HUDEP-2 (cell line): ENCODE data around the gene C1orf115.
"Not testable (repeated sequence)": the region's sequence is repeated elsewhere in the genome, so short reads cannot be mapped to it uniquely, and the experiment has no call there.

Experiments used
- DNase-seq, 76 experiments: peaks; one replicate each; lab custom pipeline; 2025; ENCODE audit not compliant: unreplicated experiment in 76 of 76; lab: John Stamatoyannopoulos, UW

Gene C1orf115

DNA sequence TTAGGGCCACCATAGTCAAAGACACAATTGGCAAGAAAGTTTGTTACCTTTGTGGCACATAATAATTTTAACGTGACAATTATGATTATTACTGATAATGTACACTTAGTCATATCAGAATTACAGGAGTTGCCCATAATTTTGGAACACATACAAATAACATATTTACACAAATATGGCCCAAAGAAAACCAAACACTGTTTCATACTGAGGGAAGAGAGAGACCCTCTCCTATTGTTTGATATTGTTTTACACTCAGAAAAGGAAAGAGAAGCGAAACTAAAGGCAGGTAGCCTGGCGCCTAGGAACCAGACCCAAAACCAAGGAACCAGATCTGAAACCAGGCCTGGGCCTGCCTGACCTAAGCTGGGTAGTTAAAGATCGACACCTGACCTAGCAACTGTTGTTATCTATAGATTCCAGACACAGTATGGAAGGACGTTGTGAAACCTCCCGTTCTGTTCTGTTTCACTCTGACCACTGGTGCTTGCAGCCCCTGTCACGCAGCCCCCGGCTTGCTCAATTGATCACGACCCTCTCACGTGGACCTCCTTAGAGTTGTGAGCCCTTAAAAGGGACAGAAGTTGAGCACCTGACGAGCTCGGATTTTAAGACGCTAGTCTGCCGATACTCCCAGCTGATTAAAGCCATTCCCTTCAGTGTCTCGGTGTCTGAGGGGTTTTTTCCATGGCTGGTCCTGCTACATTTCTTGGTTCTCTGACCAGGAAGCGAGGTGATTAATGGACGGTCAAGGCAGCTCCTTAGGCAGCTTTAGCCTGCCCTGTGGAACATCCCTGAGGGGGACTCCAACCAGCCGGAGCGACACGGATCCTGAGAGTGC is 27.9 kb downstream of the C1orf115 start:
- peak in 2 of 76 experiments; percentile 3 to 15 for DNase-seq

DNA sequence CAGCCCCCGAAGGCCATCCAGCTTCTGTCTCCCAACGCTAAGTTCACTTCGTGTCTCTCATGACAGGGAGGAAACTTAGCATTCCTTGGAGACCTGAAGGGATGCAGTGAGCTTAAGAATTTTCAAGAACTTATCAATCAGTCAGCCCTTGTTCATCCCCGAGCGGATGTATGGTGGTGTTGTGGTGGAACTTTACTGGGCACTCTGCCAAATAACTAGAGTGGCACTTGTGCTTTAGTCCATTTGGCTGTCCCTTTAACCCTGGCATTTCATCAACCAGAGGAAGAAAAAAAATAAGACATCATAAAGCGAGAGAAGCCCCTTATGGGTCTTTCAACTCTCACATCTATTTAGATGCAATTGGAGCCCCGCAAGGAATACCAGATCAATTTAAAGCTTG is 31.1 kb downstream of the C1orf115 start:
- peak in 2 of 76 experiments; percentile 12 to 18 for DNase-seq

DNA sequence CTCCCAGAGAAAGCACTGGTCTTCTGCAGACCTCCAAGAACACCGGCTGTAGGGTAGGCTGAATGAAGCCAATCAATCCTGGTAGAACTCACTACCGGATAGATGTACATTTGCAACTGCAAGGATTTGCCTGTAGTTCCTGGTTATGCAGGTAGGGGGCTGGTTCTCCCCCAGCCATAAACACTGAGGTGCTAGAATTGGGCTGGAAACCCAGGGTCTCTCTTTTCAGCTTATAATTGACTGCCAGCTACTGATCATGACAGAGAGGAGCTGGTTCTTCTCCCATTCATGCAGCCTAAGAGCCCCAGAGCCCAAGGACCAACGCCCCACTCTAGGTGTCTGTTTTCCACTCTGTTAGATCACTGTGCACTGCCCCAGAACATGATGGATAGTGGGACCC is 36.5 kb downstream of the C1orf115 start:
- no peak for DNase-seq

DNA sequence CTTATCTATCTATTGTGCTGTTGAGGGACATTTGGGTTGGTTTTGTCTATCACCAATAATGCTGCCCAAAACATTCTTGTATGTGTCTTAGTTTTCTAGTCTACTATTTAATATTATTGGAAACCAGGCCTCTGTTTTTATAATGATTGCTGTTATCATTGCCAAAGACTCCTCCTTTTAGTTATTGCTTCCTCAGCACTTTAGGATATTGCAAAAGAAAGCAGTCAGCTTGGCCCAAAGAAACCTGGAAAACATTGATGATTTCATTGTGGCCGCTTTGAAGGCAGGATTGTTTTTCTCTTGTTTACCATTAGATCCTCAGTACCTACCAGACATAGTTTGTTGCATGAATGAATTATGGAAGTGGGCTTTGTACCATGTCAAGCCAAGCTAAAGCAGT is 37.4 kb downstream of the C1orf115 start:
- no peak for DNase-seq

DNA sequence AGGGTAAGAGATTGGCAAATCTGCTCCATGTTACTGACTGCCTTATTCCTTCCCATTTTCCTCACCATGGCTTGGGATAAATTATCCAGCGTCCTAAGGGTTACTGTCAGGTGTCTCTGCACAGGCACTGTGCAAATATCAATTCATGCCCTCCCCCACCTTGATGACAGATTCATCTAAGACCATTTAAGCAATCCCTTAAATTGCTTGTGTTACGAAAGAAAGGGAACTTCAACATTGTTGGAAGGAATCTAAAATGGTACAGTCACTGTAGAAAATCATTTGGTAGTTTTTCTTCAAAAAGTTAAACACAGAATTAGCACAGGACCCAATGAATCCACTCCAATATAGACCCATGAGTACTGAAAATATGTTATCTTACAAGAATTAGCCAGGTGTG is 40.3 kb downstream of the C1orf115 start:
- DNase-seq: no peak

DNA sequence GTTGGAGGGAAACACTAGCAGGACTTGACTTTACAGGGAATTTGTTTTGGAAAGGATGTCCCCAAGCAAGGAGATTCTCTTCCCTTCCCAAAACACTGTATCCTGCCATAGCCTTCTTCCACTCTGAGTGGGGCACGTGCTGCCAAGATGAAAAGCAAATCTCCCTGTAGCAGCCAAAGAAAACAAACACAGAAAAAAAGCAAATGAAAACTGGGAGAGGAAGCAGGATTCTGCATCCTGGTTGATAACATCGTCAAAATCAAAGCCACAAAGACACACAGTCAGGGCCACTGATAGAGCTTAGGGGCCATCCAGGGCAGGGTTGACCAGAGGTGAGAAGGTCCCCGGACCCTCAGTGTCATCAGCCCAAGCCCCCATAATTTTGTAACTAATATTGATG is 42.0 kb downstream of the C1orf115 start:
- no peak for DNase-seq

DNA sequence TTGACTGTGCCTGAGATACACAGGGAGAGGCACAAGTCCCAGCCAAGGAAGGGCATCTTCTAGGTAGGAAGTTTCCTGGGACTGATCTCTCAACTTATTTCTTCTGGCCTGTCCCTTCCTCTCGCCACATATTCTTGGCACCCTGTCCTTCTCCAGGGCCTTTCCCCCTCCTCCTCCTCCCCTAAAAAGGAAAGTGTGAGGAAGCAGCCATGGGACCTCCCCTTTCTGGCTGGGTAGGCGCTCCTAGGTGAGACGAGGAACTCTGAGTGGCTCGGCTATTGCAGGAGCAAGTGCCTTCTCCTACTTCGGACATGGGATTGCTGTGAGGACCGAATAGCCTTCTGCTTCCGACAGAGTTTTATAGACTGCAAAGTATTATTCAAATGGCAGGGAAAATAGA is 42.5 kb downstream of the C1orf115 start:
- DNase-seq: no peak

DNA sequence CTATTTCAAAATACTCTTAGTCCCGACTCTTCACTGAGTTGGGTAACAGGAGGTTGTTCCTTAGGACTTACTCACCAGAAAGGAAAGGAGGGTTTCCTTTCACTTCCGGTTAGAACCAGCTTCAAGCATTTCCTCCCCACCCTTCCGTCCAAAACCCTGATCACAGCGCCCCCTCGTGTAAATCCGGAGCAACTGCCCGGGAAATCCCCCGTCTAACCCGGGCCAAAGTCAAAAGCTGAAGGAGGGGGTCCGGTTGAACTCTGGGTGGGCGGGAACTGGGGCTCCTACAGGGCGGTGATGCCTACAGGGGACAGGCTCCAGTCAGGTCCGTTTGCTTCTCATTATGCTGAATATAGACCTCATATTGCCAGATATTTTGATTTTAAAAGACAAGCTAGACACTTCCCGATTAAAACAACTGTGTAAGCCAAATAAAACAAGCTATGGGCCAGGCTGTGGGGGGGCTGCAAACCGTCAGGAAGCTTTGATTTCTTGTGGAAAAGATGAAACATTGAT is 43.0 kb downstream of the C1orf115 start:
- DNase-seq: peak in 57 of 76 experiments; percentile 7 to 81 (median 38)

DNA sequence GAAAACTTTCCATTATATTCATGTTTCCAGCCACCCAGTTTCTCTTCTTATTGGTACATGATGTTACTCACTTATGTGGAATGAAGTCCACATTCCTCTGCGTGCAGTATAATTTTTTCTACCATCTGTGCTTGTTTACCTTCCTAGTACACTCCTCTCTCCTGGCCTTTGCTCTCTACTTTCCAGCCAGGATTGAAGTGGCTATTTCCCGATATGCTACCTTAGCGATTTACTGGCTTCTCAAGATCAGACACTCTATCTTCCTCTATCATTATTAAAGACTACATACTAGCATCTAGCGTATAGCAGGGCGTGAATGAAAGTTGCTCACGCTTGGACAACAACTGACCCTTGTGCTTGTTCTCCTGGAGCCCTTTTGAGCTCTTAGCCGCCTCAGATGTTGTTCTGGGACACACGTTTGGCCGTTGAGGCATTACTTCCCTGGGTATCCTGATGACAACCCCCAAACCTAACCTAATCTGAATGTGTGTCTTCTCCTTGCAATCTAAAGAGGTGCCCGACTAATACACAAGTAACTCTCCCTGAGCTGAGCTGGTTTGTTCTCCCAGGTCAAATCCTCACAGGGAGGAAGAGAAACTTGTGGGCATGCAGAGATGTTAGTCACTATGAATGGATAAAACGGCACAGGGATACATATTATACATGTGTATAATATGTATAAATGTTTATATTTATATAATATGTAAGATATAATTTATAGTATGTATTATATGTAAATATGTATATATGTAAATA is 44.6 kb downstream of the C1orf115 start:
- DNase-seq: no peak

DNA sequence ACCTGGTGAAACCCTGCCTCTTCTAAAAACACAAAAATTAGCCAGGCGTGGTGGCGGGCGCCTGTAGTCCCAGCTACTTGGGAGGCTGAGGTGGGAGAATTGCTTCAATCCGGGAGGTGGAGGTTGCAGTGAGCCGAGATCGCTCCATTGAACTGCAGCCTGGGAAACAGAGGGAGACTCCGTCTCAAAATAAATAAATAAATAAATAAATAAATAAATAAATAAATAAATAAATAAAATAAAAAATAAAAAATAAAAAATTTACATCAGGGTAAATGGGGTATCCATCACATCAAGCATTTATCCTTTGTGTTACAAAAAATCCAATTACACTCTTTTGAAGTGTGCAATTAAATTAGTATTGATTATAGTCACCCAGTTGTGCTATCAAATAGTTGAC is 46.1 kb downstream of the C1orf115 start:
- DNase-seq: not testable (repeated sequence)

DNA sequence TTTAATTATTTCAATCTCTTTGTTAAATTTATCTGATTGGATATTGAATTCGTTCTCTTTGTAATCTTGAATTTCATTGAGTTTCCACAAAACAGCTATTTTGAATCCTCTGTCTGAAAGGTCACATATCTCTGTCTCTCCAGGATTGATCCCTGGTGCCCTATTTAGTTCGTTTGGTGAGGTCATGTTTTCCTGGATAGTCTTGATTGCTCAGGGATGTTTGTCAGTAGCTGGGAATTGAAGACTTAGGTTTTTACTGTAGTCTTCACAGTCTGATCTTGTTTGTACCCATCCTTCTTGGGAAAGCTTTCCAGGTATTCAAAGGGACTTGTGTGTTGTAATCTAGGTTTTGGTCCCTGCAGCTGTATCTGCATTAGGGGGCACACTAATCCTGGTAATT is 51.2 kb downstream of the C1orf115 start:
- DNase-seq: no peak

DNA sequence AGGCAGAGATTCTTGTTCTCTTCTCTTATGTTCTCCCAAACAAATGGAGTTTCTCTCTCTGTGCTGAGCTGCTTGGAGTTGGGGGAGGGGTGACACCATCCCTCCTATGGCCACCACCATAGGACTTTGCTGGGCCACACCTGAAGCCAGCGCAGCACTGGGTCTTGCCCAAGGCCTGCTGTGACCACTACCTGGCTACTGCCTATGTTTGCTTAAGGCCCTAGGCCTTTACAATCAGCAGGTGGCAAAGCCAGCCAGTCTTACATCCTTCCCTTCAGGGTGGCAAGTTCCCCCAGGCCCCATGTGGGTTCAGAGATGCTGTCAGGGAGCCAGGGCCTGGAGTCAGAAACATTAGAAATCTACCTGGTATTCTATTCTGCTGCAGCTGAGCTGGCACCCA is 51.7 kb downstream of the C1orf115 start:
- no peak for DNase-seq

DNA sequence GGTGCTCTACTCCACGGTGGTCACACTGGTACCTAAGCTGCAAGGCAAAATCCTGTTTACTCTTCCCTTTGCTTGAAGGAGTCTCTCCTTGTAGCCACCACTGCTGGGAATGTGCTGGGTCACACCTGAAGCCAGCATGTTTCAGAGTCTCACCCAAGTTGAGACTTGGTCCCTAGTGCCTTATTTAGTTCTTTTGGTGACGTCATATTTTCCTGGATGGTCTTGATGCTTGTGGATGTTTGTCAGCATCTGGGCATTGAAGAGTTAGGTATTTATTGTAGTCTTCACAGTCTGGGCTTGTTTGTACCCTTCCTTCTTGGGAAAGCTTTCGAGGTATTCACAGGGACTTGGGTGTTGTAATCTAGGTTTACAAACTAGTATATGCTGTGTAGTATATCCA is 52.4 kb downstream of the C1orf115 start:
- DNase-seq: no peak

DNA sequence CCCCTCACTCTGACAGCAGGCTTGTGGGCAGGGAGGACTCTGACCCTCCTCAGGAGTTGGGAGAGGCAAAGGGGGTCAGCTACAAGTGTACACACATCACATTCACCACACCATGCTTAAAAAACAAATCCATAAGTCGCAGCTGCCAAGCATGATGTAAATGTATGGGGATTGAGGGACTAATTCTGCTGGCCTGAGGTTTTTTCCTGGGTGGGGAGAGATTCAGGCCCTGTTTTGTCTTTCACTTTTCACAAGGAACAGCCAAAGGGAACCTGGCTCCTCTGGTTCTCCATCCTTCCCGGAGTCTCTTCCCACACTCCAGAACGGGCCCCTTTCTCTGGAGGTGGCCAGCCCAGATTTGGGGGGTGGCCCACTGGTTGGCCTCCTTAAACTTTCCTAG is 56.7 kb downstream of the C1orf115 start:
- DNase-seq: no peak

DNA sequence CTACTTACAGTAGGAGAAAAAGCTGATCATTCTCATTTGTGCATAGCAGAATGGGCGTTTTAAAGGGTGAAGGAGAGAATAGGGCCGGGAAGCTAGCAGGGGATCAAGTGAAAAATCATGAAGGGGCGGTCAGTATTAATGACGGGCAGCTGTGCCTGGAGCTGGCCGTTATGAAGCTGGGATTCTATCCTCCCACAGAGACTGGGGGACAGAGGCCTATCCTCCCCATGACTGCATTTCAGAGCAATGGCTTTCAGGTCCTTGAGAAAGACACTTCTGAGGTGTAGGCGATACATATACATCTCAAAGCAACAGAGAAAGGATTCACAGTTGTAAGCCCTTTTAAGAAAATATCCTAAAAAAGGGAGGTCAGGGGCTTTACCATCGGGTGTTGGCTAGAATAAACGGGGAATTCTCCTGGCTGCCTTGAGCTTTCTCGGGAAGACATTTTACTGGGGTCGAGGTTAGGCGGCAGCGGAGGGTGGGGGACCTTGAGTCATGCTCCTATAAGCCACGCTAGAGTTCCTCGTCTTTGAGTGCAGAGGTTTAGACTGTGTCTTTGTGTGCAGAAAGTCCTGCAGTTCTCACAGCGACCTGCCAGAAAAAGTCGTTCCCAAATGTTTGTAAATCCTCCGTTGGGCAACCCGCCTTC is 57.4 kb downstream of the C1orf115 start:
- no peak for DNase-seq

DNA sequence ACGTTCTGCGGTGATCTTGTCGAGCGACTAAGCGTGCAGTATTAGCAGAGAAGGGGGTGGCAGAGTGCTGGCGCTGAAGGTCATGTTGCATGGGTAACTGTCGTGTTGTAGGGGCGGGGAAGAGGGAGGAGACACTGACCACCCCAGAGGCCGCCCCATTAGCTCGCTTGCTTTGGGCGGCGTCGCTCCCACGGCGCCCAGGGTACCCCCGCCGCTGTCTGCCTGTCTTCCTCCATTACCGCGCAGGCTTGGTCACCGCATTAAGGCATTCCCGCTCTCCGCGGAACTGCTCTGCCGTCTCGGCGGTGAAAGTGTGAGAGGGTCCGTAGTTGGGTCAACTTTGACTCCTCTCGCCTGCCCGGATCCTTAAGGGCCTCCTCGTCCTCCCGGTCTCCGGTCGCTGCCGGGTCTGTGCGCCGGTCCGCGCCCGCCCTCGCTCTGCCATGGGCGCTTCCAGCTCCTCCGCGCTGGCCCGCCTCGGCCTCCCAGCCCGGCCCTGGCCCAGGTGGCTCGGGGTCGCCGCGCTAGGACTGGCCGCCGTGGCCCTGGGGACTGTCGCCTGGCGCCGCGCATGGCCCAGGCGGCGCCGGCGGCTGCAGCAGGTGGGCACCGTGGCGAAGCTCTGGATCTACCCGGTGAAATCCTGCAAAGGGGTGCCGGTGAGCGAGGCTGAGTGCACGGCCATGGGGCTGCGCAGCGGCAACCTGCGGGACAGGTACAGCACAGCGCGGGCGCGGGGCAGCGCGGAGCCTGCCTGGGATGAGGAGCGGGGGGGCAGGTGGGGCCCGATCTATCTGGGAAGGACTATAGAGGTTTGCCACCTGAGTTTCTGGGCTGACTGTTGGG is 58.1 kb downstream of the C1orf115 start, which contains the start of gene MTARC2:
TSS of gene MTARC2 (plus strand) at position 234 of the 846 bp plus-strand sequence. CDS start at position 444, 210 bp downstream.
- DNase-seq: no peak
